ENCODE measurements around the gene KRT83.
A peak's percentile ranks its signal among the peaks of the same experiment; 100 is the strongest.

KRT83 gene

GRCh38 chr12:52331833-52332232, 10.6 kb upstream of the KRT83 start:
- TF ChIP-seq CTCF (IDR thresholded peaks at IDR 0.05; ENCODE audit: low read depth, low read length): no peak

GRCh38 chr12:52331039-52331438, 9.8 kb upstream of the KRT83 start:
- no peak overlapping the region for H3K4me3 ChIP-seq (ENCODE audit: low read depth, low read length)
- no peak for TF ChIP-seq CTCF (IDR thresholded peaks at IDR 0.05; ENCODE audit: low read depth, low read length)

More at GRCh38 chr12:52331833-52332232, 10.6 kb upstream of the KRT83 start:
- no peak overlapping the region for H3K4me3 ChIP-seq (ENCODE audit: low read depth, low read length)

- no peak for TF ChIP-seq CTCF (IDR thresholded peaks at IDR 0.05; ENCODE audit: low read depth, low read length)
- no peak overlapping the region for H3K4me3 ChIP-seq (ENCODE audit: low read depth, low read length)
Observed at GRCh38 chr12:52327830-52328500, 6.8 kb upstream of the KRT83 start.

GRCh38 chr12:52327052-52327829, 6.0 kb upstream of the KRT83 start:
- TF ChIP-seq CTCF (IDR thresholded peaks at IDR 0.05; ENCODE audit: low read depth, low read length): peak; percentile 87
- no peak overlapping the region for H3K4me3 ChIP-seq (ENCODE audit: low read depth, low read length)

GRCh38 chr12:52324153-52324444, 2.9 kb upstream of the KRT83 start:
- no peak overlapping the region for H3K4me3 ChIP-seq (ENCODE audit: low read depth, low read length)
- TF ChIP-seq CTCF (IDR thresholded peaks at IDR 0.05; ENCODE audit: low read depth, low read length): no peak

- H3K4me3 ChIP-seq (ENCODE audit: low read depth, low read length): no peak overlapping the region
- no peak for TF ChIP-seq CTCF (IDR thresholded peaks at IDR 0.05; ENCODE audit: low read depth, low read length)
Observed at GRCh38 chr12:52323416-52324152, 2.4 kb upstream of the KRT83 start.

- H3K4me3 ChIP-seq (ENCODE audit: low read depth, low read length): no peak overlapping the region
- TF ChIP-seq CTCF (IDR thresholded peaks at IDR 0.05; ENCODE audit: low read depth, low read length): no peak
Observed at GRCh38 chr12:52323001-52323400, 1.8 kb upstream of the KRT83 start.

Data from WI38 (cell line).